GM23248 (cell line): ENCODE results near the gene GPR162.

ENCODE experiments used
- EZH2 ChIP-seq: fragments of 200-600 bp; sonication (generic); IDR thresholded peaks from 2 replicates; pipeline ENCODE4 v1.6.1; 2018; ENCODE audit warnings: antibody characterized with exemption, mild to moderate bottlenecking; ENCODE audit not compliant: insufficient read depth, poor library complexity, severe bottlenecking
- EZH2phosphoT487 ChIP-seq: fragments of 200-600 bp; sonication (generic); IDR thresholded peaks from 2 replicates; pipeline ENCODE4 v1.6.1; 2018; ENCODE audit warnings: antibody characterized with exemption, moderate library complexity, mild to moderate bottlenecking, low read depth; ENCODE audit not compliant: insufficient read depth

DNA sequence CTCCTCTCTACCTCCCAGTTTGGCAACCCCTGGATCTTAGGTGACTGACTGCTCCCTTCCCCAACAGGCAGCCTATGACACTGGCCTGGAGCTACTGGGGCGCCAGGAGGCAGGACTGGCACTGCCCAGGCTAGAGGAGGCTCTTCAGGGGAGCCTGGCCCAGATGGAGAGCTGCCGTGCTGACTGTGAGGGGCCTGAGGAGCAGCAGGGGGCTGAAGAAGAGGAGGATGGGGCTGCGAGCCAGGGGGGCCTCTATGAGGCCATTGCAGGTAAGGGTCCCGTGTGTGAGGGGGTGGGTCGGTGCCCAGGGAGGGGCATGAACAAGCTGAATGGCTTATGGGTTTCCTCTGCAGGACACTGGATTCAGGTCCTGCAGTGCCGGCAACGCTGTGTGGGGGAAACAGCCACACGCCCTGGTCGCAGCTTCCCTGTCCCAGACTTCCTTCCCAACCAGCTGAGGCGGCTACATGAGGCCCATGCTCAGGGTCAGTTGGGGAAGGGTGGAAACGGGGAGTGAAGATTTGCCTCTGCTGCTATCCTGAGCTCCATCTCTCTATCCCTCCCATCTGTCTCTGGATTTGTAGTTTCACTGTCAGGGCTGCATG is 8.8 kb downstream of the GPR162 start:
- TF ChIP-seq EZH2 (no peak), EZH2phosphoT487 (no peak)
